GM18499 (cell line): Measurements from ENCODE around the gene HOXD9.

Experiments
- ATAC-seq: cut with Tn5 transposase; IDR thresholded peaks from one replicate; pipeline ENCODE4 v1.9.1; 2021; ENCODE audit warnings: moderate number of reproducible peaks; ENCODE audit not compliant: insufficient read depth, unreplicated experiment

The HOXD9 gene

DNA sequence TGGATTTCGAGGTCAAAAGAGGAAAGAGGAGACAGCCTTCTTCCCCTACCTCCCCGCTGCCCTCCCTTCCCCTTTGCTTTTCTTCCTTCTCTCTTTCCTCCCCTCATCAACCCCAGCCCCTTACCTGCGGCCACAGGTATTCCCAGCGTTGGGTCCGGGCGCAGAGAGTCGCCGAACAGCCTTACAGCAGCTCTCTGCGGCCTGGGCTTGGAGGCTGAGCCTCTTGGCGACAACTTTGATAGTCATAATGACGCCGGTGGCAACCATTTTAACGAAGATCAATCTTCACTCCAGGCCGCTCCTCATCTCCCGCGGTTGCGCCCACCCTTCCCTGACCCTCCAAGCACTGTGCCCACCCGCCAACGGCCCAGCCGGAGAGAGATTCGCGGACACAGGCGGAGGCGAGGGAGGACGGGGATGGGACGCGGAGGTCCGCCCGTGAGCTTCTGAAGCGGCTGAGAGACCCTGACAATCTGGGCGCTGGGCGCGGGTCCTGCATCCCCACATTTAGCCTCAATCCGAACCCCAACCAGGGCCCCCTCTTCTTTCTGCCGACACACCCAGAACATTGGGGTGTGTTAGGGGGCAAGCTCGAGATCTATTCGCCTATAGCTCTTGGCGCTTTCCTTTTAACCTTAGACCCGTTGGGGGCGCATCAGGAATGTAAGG, 37.3 kb upstream of the HOXD9 start:
- no peak for ATAC-seq

DNA sequence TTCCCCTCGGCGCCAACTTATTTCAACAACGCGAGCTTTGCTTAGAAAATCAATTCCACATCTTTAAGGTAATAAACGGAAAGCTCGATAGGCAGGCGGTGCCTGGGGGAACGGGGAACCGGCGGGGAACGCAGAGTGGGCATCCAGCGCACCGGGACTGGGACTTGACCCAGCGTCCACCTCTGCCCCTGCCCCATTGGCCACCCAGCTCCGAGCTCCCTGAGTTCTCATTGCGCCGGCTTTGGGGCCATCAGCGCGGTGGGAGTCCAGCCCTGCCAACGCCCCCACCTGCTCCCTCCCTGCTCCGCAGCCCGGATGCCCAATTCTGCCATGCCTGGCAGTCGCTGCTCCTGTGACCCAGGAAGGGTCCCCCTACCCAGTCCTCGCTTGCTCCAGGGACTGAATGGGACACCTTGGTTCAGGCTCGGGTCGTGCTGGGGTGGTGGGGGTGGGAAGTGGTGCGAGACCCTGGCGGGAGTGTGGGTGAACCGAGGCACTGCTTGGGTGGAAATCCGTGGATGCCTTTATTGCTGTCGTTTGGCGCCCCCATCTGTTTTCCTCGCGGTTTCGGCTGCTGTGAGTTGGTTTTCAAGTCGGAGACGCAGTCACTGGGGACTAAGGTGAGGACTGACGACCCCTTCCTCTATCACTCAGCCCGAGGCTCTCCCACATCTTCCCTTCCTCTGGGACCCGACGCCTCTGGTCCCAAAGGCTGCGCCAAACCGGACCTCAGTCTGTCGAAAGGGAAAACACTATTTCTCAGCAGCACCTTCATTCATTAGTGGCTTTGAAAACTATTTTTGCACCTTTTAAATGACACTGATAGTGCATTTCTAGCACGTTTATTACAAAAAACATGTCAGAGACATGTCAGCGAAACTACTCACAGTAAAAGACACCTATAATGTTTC, 36.4 kb upstream of the HOXD9 start:
- ATAC-seq = no peak

DNA sequence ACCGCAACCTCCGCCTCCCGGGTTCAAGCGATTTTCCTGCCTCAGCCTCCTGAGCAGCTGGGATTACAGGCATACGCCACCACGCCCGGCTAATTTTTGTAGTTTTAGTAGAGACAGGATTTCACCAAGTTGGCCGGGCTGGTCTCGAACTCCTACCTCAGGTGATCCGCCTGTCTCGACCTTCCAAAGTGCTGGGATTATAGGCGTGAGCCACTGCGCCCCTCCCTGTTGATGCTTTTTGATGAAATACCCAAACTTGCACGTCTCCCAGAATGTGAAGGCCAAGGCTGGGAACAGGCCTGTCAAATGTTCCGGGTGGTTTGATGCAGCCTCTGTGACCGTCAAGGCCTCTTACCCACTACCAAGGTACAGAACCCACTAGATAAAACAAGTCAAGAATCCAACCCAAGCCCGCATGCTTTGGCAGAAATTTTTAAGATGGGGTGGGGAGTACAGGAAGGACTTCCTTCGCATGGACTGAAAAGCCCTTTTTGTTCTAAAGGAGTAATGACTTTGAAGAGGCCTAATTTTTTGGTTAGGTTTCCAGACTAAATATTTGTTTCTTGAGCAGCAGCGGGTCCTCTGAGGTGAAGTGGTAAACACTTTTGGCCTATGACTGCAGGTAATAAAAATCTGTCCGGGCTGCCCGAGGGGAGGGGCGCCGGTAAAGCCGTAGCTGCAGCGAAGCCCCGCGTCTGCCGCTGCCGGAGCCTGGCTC, 35.0 kb upstream of the HOXD9 start:
- no peak for ATAC-seq

DNA sequence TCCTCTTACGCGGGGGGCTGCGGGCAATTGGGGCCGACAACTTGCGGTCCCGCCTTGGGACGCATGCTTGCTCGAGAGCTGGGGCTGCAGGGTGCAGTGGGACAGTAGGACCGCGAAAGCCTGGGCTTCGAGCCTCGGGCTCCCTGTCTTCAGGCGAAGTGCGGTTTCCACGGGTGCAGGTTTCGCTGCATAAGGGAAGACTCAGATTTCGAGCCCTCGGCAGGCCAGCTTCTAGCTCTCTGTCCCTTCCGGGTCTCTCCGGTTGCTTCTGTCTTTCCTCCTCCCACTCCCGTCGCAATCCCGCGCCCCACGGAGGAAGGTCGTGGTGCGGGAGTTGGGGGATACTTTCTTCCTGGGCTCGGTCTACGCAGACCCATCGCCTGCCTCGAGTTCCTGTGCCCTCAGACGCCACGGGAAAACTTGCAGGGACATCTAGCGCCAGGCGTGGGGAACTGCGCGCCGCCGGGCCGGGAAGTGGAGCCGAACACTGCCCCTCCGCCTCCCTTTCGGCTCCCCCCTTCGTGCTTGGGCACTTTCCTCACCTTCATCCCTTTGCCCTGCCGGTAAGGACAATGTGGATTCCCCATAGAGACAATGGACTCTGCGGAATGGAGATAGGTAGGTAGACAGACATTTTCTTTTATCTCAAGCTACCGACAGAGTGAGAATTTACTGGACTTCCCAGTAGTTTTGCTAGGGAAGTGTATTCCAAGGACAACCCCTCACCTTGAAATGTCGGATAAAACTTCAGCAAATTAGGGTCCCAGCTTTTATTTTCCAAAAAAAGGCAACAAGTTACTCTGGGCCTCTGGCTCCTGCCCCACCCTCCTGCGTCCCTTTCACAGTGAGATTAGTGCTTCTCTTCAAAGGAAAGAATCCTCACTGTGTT, 34.2 kb upstream of the HOXD9 start:
- no peak for ATAC-seq

DNA sequence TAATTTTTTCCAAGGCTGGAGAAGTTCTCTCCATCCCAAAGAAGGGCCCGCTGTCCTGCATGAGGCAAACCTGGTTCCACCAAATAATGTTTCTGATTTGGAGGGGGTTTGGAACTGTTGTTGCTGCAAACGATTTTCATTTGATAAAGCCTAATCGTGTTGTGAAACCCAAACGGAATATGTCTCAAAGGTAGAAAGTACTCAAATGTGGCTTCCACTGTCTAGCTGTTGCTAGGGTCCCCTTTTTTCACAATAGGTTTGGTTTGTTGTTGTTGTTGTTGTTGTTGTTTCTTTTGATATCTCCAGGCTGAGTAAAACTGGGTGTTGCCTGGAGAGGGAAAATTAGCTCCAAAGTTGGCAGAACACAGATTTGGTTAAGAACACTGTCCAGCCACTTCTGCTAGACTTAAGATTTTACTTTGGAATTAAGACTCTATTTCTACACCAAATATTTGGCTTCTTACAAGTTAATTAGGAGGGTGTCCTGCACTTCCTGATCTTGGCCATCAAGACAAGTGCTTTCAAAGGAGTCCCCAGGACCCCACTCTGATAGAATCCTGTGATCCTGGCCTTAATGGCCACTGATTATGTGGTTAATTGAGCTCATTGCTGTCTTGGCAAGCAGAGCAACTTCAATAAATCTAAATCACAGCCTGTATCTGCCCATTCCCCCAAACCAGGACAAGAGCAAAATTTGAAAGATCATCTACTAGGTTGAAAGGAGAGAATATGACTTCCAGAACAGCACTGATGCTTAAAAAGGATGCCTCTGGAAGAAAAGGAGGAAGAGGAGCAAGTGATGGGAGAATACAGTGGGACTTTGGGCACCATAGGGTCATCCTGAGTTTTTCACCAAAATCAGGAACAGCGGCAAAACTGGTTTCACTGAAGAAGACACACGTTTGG, 33.3 kb upstream of the HOXD9 start:
- no peak for ATAC-seq

DNA sequence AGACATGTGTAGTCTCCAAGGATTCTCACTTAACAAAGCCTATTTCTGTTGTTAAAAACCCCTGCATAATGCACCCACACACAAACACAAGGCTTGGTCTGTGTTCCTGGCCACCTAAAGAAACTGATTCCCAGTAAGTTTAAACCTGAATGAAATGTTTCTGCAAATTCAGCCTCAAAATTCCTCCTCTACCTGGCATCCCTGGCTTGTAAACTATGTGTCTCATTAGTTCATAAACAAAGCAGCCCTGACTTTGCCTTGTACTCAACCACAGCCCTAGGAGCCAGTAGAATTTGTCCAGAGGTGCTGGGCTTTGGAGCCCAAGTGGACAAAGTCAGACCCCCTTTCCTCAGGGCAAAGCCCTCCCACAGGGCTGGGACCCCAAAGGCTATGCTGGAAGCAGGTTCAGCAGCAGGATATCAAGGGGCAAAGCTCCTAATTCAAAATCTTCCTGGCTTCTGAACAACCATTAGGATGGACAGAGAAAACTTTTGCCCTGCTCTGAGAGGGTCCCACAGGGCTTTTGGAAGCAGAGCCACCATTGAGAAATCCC, 32.6 kb upstream of the HOXD9 start:
- ATAC-seq = no peak

DNA sequence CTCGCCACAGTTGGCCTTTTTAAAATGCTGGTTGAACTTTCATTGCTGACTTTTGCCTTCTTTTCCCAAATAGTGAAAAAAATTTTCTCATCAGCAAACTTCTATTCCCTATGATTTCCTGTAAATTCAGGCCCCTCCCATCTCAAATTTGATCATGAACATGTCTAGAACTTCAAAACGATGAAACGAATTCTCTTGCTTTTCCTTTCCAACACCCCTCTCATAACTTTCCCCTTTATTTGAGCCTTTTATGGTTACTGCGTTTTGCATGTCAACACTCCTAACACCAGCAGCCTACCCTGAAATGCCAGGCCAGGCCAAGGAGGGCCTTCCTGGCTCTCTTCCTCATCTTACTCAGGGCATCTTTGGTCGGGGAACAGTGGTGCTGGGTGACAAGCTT, 31.7 kb upstream of the HOXD9 start:
- ATAC-seq = no peak

DNA sequence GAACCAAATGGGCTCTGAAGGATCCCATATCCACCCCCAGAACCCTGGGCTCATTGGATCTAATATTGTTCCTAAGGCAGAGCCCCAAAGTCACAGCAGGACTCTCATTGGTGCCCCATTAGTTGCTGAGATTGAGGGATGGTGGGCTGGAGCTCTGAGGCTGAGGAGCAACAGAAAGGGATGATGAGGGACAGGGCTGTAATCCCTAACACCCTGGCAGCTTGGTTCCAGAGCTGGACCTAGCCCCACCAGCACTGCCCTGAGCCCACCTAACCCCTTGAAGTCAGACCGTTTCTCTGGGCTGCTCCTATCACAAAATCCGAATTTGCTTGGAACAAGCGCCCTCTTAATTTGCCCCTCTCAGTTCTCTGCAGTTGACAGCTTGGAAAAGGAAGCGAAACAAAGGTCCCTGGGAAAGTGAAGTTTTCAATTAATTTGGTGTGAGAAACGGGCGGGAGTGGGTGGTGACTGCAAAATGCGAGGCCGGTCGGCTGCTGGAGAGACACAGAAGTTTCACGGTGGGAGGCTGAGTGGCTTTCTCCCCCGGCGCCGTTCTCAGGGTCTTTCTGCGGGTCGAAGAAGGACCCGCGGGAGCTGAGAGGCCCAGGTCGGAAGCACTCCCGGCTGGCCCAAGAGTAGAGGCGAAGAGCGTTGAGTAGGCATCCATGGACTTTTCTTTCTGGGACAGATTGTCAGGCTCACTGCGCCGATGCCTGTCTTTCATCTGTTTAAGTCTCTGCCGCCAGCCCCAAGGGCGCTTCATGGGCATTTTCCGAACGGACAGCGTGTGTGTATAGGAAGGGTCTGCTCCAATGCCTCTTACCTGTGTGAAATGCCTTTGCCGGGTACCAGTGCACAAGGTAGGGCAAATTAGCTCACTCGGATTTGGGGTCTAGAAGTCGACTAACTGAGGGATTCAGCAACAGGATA, 30.9 kb upstream of the HOXD9 start:
- ATAC-seq = no peak

DNA sequence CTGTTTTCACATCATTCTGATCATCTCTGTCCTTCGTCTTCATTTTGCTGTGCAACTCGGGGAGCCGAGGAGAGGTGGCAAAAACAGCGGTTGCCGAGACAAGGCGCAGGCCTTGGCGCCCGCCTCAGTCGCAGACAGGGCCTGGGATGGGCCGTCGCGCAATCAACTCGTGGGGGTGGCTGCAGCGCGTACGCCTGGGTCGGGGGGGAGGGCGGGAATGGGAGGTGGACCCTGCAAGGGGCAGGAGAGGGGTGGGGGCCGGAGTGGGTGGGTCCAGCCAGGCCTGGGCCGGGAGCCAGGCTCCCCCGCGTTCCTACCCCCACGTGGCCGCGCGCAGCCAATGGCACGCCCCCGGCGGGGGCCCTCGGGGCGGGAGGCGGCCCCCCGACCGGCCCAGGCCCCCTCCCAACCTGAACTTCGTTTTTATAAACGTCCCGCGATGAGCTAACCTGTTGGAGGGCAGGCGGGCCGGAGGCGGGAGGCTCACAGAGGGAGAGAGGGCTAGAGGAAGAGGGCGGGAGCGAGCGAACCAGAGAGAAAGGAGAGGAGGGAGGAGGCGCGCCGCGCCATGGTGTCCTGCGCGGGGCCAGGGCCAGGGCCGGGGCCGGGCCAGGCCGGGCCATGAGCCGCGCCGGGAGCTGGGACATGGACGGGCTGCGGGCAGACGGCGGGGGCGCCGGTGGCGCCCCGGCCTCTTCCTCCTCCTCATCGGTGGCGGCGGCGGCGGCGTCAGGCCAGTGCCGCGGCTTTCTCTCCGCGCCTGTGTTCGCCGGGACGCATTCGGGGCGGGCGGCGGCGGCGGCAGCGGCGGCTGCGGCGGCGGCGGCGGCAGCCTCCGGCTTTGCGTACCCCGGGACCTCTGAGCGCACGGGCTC, 30.0 kb upstream of the HOXD9 start, which contains the start of gene HOXD13:
TSS of gene HOXD13 (plus strand) at position 452 of the 875 bp plus-strand sequence. CDS start at position 622, 170 bp downstream.
- ATAC-seq = no peak

DNA sequence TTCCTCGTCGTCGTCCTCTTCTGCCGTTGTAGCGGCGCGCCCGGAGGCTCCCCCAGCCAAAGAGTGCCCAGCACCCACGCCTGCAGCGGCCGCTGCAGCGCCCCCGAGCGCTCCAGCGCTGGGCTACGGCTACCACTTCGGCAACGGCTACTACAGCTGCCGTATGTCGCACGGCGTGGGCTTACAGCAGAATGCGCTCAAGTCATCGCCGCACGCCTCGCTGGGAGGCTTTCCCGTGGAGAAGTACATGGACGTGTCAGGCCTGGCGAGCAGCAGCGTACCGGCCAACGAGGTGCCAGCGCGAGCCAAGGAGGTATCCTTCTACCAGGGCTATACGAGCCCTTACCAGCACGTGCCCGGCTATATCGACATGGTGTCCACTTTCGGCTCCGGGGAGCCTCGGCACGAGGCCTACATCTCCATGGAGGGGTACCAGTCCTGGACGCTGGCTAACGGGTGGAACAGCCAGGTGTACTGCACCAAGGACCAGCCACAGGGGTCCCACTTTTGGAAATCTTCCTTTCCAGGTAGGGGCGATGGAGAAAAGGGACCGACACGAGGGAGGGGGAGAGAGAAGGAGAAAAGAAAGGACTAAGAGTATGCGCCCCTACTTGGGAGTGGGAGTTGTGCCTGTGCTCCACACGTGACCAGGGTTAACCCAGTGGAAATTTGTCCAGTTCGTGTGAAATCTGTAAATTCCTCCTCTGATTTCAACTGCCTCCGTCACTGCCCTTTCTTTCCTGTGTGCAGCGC, 29.2 kb upstream of the HOXD9 start:
- ATAC-seq = no peak

DNA sequence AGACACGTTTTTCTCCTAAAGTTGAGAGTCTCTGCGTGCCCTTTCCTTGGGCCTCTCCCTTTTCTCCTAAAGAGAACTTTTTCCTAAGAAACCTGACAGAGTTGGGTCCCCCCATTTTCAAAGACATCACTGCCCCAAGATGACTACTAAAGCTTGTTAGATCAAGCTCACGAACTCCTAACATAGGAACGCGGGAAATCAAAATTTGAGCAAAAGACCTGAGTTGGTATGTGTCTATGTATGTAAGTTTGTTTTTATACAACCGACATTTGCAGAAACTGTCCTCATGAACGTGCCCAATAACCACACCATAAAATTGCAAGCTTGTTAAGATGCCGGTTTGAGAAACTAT, 28.6 kb upstream of the HOXD9 start:
- ATAC-seq = no peak

DNA sequence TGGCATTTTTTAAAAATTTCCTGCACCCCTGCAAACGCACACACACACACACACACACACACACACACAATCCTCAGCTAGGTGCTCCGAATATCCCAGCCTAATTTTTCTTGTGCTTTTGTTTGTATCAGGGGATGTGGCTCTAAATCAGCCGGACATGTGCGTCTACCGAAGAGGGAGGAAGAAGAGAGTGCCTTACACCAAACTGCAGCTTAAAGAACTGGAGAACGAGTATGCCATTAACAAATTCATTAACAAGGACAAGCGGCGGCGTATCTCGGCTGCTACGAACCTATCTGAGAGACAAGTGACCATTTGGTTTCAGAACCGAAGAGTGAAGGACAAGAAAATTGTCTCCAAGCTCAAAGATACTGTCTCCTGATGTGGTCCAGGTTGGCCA, 28.2 kb upstream of the HOXD9 start:
- no peak for ATAC-seq

DNA sequence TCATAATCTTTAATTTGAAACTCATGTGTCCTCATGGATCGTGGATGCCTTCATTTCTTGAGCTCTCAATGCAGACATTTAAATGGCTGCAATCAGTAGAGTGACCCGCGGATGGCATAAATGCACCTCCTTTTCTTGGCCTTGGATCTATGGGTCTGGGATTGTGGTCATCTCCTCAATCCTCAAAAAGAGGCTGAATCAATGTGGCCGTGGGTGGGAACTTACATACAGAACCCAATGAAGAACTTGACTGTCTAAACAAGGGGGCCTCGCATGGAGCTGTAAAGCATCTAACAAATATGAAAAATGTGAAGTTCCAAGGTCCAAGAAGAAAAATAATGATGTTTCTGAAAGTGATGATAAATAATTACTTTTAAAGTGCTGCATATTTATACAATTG, 27.1 kb upstream of the HOXD9 start:
- no peak for ATAC-seq

DNA sequence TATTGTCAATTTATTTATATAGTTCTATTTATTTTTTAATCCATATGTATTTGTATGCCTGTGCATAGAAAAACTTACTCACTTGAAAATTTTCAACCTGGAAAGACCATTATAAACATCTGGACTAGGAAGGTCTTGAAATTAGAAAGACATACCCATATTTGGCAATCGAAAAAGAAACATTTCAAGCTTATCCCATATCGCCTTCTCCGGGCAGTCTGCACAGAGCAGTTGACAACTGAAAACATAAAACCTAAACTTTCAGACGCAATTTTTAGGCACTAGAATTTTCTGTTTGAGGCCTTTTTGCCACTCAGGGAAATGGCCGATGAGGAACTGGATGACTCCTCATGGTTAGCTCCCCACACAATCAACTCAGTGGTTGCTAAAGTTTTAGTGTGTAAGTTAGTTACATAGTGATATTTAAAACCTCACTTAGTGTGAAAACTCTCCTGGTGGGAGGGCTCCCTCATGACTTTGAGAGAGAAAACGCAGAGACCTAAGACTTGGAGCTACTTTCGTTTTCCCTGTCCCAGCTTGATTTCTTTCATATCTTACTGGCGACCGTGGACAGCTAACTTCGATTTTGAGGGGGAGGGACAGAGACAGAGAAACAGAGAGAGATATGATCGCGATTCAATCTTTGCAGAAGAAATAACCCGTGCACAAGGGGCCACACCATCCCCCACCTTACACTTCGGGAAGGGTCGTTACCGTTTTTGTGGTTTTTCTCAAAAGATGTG, 26.1 kb upstream of the HOXD9 start:
- ATAC-seq = no peak

DNA sequence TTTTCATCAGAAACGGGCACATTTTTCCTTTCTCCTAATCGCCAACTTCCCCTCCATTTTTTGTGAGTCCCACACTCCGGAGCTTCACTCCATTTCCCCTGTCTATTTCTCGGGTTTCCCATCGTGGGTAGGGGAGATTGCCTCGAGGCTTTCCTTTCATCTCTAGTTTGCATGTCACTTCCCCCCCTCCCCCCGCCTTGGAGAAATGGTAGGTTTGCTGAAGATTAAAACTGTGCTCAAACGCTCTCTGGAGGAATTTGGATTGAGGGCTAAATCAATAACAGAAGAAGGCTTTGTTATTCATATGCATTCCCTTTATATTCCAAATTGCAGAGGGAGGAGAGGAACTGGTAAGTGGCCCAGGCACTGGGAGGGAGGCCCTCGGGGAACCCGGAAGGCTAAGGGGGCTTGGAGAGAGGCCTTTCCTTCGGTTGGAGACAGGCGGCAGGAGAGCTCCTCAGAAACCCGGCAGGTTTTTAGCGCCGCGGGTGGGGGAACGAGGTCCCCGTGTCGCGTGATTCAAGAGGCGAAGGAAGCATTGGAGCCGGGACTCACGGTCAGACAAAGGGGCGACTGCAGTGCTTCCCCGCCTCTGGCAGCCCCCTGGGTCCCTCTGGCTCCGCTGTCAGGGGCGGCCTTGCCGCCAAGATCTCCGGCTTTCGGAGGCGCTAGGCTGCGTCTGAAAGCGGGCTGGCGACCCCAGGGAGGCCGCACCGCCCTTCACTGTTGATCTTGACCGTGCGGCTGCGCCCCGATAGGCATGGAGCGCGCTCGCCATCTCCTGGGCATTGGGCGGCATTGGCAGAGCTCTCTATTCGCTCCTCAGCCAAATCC, 25.3 kb upstream of the HOXD9 start:
- peak; percentile 64 for ATAC-seq
